ENCODE measurements around the gene JAGN1. TPM values are rescaled to one million over a fixed set of nuclear protein-coding genes. Genes with fewer than 3 reads are reported as not detected.
A peak's percentile ranks its signal among the peaks of the same experiment; 100 is the strongest.

Gene JAGN1
- total RNA-seq, 4 donors from 2014 or later = 22.0 to 80.6 (median 35.8) TPM

DNA sequence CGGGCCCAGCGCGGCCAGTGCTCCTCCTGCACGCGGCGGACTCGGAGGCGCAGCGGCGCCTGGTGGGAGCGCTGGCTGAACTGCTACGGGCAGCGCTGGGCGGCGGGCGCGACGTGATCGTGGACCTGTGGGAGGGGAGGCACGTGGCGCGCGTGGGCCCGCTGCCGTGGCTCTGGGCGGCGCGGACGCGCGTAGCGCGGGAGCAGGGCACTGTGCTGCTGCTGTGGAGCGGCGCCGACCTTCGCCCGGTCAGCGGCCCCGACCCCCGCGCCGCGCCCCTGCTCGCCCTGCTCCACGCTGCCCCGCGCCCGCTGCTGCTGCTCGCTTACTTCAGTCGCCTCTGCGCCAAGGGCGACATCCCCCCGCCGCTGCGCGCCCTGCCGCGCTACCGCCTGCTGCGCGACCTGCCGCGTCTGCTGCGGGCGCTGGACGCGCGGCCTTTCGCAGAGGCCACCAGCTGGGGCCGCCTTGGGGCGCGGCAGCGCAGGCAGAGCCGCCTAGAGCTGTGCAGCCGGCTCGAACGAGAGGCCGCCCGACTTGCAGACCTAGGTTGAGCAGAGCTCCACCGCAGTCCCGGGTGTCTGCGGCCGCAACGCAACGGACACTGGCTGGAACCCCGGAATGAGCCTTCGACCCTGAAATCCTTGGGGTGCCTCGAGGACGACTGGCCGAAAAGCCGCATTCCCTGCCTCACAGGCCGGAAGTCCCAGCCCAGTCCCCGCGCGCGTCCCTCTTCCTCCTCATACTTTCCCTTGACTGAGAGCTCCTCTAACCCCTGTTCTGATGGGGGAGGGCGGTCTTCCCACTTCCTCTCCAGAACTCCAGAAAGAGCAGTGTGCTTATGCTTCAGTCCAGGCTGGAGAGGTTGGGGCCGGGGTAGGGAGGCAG is 25.1 kb downstream of the JAGN1 start:
- no peaks in the 10 kb centered on the region for H3K9me3 ChIP-seq
- H3K27ac ChIP-seq = peak overlapping the region; percentile 90 to 93
- peak overlapping the region; percentile 58 to 85 for H3K4me3 ChIP-seq
- peaks cover 4 to 14% of the 10 kb centered on the region in 2 donors for H3K4me1 ChIP-seq
- peak; percentile 78 to 81 for DNase-seq
- TF ChIP-seq, protein P1, sequence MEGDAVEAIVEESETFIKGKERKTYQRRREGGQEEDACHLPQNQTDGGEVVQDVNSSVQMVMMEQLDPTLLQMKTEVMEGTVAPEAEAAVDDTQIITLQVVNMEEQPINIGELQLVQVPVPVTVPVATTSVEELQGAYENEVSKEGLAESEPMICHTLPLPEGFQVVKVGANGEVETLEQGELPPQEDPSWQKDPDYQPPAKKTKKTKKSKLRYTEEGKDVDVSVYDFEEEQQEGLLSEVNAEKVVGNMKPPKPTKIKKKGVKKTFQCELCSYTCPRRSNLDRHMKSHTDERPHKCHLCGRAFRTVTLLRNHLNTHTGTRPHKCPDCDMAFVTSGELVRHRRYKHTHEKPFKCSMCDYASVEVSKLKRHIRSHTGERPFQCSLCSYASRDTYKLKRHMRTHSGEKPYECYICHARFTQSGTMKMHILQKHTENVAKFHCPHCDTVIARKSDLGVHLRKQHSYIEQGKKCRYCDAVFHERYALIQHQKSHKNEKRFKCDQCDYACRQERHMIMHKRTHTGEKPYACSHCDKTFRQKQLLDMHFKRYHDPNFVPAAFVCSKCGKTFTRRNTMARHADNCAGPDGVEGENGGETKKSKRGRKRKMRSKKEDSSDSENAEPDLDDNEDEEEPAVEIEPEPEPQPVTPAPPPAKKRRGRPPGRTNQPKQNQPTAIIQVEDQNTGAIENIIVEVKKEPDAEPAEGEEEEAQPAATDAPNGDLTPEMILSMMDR (IDR thresholded peaks at IDR 0.05) = peak; percentile 38 to 85 (median 68)
- peak; percentile 29 to 57 for TF ChIP-seq POLR2A (IDR thresholded peaks at IDR 0.05)
- H3K27me3 ChIP-seq = no peaks in the 10 kb centered on the region
- intact Hi-C loops (cut with DNase I; ENCODE audit: low total_unique reads) = loop anchor here (10.0 kb wide), 1 partner anchor 51 kb away; no protein-coding TSS in a partner anchor
- H3K36me3 ChIP-seq = no peaks in the 10 kb centered on the region

DNA sequence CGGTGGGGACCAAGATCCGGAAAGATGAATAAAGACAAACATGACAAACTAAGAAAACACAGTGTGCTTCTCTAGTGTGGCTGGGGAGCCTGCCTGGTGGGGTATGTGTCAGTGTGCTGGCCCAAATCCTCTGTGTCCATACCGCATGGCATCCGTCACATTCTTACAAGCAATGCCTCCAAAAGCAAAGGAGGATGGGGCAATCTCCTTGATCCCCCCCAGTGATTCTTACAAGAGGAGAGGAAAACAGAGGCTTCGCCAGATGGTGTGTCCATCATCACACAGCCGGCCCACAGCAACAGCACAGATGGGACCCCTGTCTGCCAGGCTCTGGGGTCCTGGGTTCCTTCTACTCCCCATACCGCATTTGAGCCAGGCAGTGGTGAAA is 25.9 kb downstream of the JAGN1 start:
- DNase-seq = peak in 1 of 2 donors; percentile 43
- peaks cover 4 to 14% of the 10 kb centered on the region in 2 donors for H3K4me1 ChIP-seq

DNA sequence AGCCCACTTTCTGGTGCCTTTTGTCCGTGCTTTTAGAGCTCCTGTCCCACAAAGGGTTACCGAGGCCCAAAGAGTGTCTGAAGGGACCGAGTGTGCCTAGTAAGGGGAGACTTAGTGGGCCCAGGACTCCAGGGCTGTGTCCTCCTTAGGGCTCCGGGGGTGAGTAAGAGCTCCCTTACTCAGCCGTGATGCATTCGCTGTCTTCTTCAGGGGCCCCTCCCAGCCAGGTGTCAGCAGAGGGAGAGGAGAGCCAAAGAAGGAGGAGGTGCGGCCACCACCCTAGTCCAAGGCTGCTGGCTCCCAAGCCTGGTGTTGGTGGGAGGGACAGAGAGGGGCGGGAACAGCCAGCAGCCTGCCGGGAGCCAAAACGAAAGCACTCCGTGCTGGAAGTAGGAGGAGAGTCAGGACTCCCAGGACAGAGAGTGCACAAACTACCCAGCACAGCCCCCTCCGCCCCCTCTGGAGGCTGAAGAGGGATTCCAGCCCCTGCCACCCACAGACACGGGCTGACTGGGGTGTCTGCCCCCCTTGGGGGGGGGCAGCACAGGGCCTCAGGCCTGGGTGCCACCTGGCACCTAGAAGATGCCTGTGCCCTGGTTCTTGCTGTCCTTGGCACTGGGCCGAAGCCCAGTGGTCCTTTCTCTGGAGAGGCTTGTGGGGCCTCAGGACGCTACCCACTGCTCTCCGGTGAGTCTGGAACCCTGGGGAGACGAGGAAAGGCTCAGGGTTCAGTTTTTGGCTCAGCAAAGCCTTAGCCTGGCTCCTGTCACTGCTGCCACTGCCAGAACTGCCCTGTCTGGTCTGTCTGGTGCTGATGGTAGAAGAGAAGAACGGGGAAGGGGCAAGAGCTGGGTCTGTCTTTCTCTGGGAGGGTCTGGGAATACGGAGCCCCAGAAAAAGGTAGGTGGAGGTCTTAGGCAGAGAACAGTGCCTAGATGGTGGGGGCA is 26.6 kb downstream of the JAGN1 start, which contains the start of gene IL17RC:
IL17RC (plus strand) TSS at position 365 of the 947 bp plus-strand sequence; CDS start at position 583, 218 bp downstream.
- Histone ChIP-seq H3K4me1 (peaks cover 4 to 14% of the 10 kb centered on the region in 2 donors), H3K36me3 (no peaks in the 10 kb centered on the region), H3K27me3 (no peaks in the 10 kb centered on the region), H3K27ac (peak within 1 kb of the TSS; percentile 90 to 93), H3K9me3 (no peaks in the 10 kb centered on the region), H3K4me3 (peak within 1 kb of the TSS; percentile 58 to 85)
- peak; percentile 78 to 80 for TF ChIP-seq POLR2A (IDR thresholded peaks at IDR 0.05)
- TF ChIP-seq, protein P1 (IDR thresholded peaks at IDR 0.05) = peak in 2 of 4 experiments; percentile 2 to 9
- peak; percentile 93 to 96 for DNase-seq
- intact Hi-C loops (cut with DNase I; ENCODE audit: low total_unique reads) = loop anchor here (10.0 kb wide), 1 partner anchor 52 kb away; no protein-coding TSS in a partner anchor

More for the DNA sequence above, 25.9 kb downstream of the JAGN1 start:
- no peaks in the 10 kb centered on the region for H3K9me3 ChIP-seq
- H3K27ac ChIP-seq = peak overlapping the region; percentile 90 to 93
- no peaks in the 10 kb centered on the region for H3K27me3 ChIP-seq
- intact Hi-C loops (cut with DNase I; ENCODE audit: low total_unique reads) = loop anchor here (10.0 kb wide), 1 partner anchor 52 kb away; no protein-coding TSS in a partner anchor
- no peaks in the 10 kb centered on the region for H3K36me3 ChIP-seq
- peak overlapping the region; percentile 58 to 85 for H3K4me3 ChIP-seq
- TF ChIP-seq, protein P1 (IDR thresholded peaks at IDR 0.05) = no peak
- no peak for TF ChIP-seq POLR2A (IDR thresholded peaks at IDR 0.05)

DNA sequence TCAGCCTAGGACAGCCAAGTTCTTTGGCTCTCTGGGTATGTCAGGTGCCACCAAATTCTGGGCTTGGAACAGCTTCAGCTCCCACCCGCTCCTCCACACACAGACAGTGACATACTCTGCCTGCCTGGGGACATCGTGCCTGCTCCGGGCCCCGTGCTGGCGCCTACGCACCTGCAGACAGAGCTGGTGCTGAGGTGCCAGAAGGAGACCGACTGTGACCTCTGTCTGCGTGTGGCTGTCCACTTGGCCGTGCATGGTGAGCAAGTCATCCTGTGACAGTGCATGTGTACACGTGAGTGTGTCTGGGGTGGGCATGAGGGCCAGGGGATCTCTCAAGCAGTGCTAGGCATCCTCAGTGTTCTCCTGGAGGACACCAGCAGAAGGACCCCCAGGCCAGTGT is 27.4 kb downstream of the JAGN1 start:
- Histone ChIP-seq H3K27ac (peak overlapping the region; percentile 90 to 93), H3K4me3 (no peak overlapping the region), H3K4me1 (peaks cover 4 to 14% of the 10 kb centered on the region in 2 donors), H3K36me3 (no peaks in the 10 kb centered on the region), H3K9me3 (no peaks in the 10 kb centered on the region), H3K27me3 (no peaks in the 10 kb centered on the region)
- intact Hi-C loops (cut with DNase I; ENCODE audit: low total_unique reads) = loop anchor here (10.0 kb wide), 1 partner anchor 53 kb away; no protein-coding TSS in a partner anchor
- TF ChIP-seq, protein P1 (IDR thresholded peaks at IDR 0.05) = no peak
- TF ChIP-seq POLR2A (IDR thresholded peaks at IDR 0.05) = no peak
- DNase-seq = no peak

All from uterus (tissue), 4 donors.